Natural killer cell (primary cell): Measurements from ENCODE around the gene HK2. TPM values are rescaled to one million over a fixed set of nuclear protein-coding genes. Genes with fewer than 3 reads are reported as not detected.

Source experiments
- ATAC-seq, 3 donors: fragments of 150-1000 bp in 2 of 3; fragments of 200-7000 bp in 1 of 3; cut with Tn5 transposase; 1 replicate in 1 of 3; 2 replicates in 2 of 3; pipeline ENCODE4 v1.10.0; 2021; ENCODE audit warnings: mild to moderate bottlenecking in 2 of 3, moderate library complexity in 2 of 3
- DNase-seq, 2 donors: peaks; one replicate each; pipeline versions ENCODE4 v3.0.0 to v3.0.0-alpha.2; 2013 to 2021; ENCODE audit warnings: mixed read lengths in 1 of 2
- H3K27ac ChIP-seq: one replicate; pipeline ENCODE4 v1.5.1; 2013; ENCODE audit warnings: mild to moderate bottlenecking, low read length
- H3K27me3 ChIP-seq: one replicate; pipeline ENCODE4 v1.6.1; 2013; ENCODE audit warnings: low read length; ENCODE audit not compliant: control insufficient read depth, insufficient read depth
- H3K36me3 ChIP-seq: one replicate; pipeline ENCODE4 v1.6.1; 2013; ENCODE audit warnings: low read length; ENCODE audit not compliant: control insufficient read depth, insufficient read depth
- H3K4me1 ChIP-seq: one replicate; pipeline ENCODE4 v1.6.1; 2013; ENCODE audit warnings: low read length; ENCODE audit not compliant: control insufficient read depth, insufficient read depth
- H3K4me3 ChIP-seq: one replicate; pipeline ENCODE4 v1.5.1; 2013; ENCODE audit warnings: low read length
- H3K9me3 ChIP-seq: one replicate; pipeline ENCODE4 v1.6.1; 2013; ENCODE audit warnings: low read length; ENCODE audit not compliant: control insufficient read depth, insufficient read depth
- H3K27ac Mint-ChIP-seq, 2 donors: one replicate each; pipeline ENCODE4 v1.8.0; 2022; ENCODE audit warnings: mild to moderate bottlenecking in 2 of 2, mixed read lengths in 2 of 2, moderate library complexity in 1 of 2
- H3K27me3 Mint-ChIP-seq, 2 donors: one replicate each; pipeline ENCODE4 v1.8.0; 2022; ENCODE audit warnings: low read depth in 2 of 2, mixed read lengths in 2 of 2
- H3K36me3 Mint-ChIP-seq: one replicate; pipeline ENCODE4 v1.8.0; 2022; ENCODE audit warnings: mixed read lengths
- H3K4me1 Mint-ChIP-seq, 2 donors: one replicate each; pipeline ENCODE4 v1.8.0; 2022; ENCODE audit warnings: mixed read lengths in 2 of 2
- H3K4me3 Mint-ChIP-seq: one replicate; pipeline ENCODE4 v1.8.0; 2022; ENCODE audit warnings: mild to moderate bottlenecking, moderate library complexity, mixed read lengths
- H3K9me3 Mint-ChIP-seq, 2 donors: one replicate each; pipeline ENCODE4 v1.8.0; 2022; ENCODE audit warnings: mixed read lengths in 2 of 2
- WGBS: methylation state at CpG from one replicate; pipeline ENCODE4 v1.1.7; 2013; ENCODE audit warnings: missing lambda C conversion rate; ENCODE audit not compliant: insufficient coverage; 5-methylcytosine and 5-hydroxymethylcytosine counted together
- intact Hi-C: fragments of 100-400 bp; cut with micrococcal nuclease; formaldehyde crosslinking; loops from one replicate; pipeline ENCODE4 v1.14.2; 2022
- total RNA-seq, 4 donors: library from RNA; stranded (reverse); fragments of 120-200 nt in 1 of 4; gene quantifications; one replicate each; pipeline versions ENCODE4 v1.2.3 to v1.2.4, GENCODE V29; 2013 to 2022
- TF ChIP-seq, protein P1 (sequence below): fragments of 200-600 bp; IDR thresholded peaks from one replicate; pipeline ENCODE4 v1.8.0; 2022; ENCODE audit warnings: antibody characterized with exemption

The HK2 gene
- total RNA-seq, 3 donors from 2014 or later (not counting 1 experiment from before 2014, with no cell fraction given) = 1.6 to 9.4 (median 3.5) TPM

- Mint-ChIP-seq H3K4me1 (peaks cover 8 to 11% of the 10 kb centered on the region in 2 donors), H3K36me3 (no peaks in the 10 kb centered on the region), H3K27me3 (no peaks in the 10 kb centered on the region), H3K4me3 (no peak overlapping the region), H3K27ac (no peak overlapping the region), H3K9me3 (no peaks in the 10 kb centered on the region)
- no peak for ATAC-seq
- Histone ChIP-seq H3K4me3 (no peak overlapping the region), H3K36me3 (no peaks in the 10 kb centered on the region), H3K9me3 (no peaks in the 10 kb centered on the region), H3K4me1 (peaks cover 10% of the 10 kb centered on the region), H3K27ac (no peak overlapping the region), H3K27me3 (no peaks in the 10 kb centered on the region)
- TF ChIP-seq, protein P1, sequence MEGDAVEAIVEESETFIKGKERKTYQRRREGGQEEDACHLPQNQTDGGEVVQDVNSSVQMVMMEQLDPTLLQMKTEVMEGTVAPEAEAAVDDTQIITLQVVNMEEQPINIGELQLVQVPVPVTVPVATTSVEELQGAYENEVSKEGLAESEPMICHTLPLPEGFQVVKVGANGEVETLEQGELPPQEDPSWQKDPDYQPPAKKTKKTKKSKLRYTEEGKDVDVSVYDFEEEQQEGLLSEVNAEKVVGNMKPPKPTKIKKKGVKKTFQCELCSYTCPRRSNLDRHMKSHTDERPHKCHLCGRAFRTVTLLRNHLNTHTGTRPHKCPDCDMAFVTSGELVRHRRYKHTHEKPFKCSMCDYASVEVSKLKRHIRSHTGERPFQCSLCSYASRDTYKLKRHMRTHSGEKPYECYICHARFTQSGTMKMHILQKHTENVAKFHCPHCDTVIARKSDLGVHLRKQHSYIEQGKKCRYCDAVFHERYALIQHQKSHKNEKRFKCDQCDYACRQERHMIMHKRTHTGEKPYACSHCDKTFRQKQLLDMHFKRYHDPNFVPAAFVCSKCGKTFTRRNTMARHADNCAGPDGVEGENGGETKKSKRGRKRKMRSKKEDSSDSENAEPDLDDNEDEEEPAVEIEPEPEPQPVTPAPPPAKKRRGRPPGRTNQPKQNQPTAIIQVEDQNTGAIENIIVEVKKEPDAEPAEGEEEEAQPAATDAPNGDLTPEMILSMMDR = no peak
- 91% methylated on average over 5 of the region's 5 CpGs for WGBS
- no peak for DNase-seq
- intact Hi-C loops = no loop called here
Observed at GRCh38 chr2:74881176-74881575, 47.2 kb downstream of the HK2 start.

GRCh38 chr2:74881626-74882298 lies 47.8 kb downstream of the HK2 start:
- Histone ChIP-seq H3K4me3 (no peak overlapping the region), H3K36me3 (no peaks in the 10 kb centered on the region), H3K4me1 (peaks cover 12% of the 10 kb centered on the region), H3K27me3 (no peaks in the 10 kb centered on the region), H3K9me3 (no peaks in the 10 kb centered on the region), H3K27ac (no peak overlapping the region)
- peaks cover 8 to 11% of the 10 kb centered on the region in 2 donors for H3K4me1 Mint-ChIP-seq
- no peak overlapping the region for H3K27ac Mint-ChIP-seq
- TF ChIP-seq, protein P1 = no peak
- no peak for DNase-seq
- intact Hi-C loops = no loop called here
- no peaks in the 10 kb centered on the region for H3K9me3 Mint-ChIP-seq
- no peak overlapping the region for H3K4me3 Mint-ChIP-seq
- H3K36me3 Mint-ChIP-seq = no peaks in the 10 kb centered on the region
- WGBS = 95% methylated on average over 18 of the region's 19 CpGs
- ATAC-seq = no peak
- no peaks in the 10 kb centered on the region for H3K27me3 Mint-ChIP-seq

DNA sequence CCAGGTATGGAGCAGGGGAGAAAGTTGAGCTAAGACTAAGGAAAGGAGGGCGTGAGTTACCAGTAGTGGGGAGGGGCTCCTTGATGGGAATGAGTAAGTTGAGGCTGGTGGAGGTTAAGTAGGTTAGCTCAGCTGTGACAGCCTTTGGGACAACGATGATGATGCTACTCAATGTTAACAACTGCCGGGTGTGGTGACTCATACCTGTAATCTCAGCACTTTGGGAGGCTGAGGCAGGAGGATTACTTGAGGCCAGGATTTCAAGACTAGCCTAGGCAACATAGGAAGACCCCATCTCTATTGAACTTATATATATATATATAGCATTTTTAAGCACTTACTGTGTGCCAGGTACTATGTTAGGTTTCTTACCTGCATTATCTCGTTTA lies 48.4 kb downstream of the HK2 start:
- no peaks in the 10 kb centered on the region for H3K36me3 Mint-ChIP-seq
- TF ChIP-seq, protein P1 = no peak
- no peak overlapping the region for H3K27ac Mint-ChIP-seq
- Histone ChIP-seq H3K27ac (no peak overlapping the region), H3K4me3 (no peak overlapping the region), H3K27me3 (no peaks in the 10 kb centered on the region), H3K36me3 (no peaks in the 10 kb centered on the region), H3K4me1 (peaks cover 12% of the 10 kb centered on the region), H3K9me3 (no peaks in the 10 kb centered on the region)
- DNase-seq (no peak), ATAC-seq (no peak)
- intact Hi-C loops = no loop called here
- WGBS = 84% methylated on average over 3 of the region's 4 CpGs
- H3K4me1 Mint-ChIP-seq = peaks cover 8 to 11% of the 10 kb centered on the region in 2 donors
- H3K27me3 Mint-ChIP-seq = no peaks in the 10 kb centered on the region
- H3K4me3 Mint-ChIP-seq = no peak overlapping the region
- H3K9me3 Mint-ChIP-seq = no peaks in the 10 kb centered on the region

GRCh38 chr2:74883011-74883410 lies 49.1 kb downstream of the HK2 start:
- H3K9me3 ChIP-seq = no peaks in the 10 kb centered on the region
- Mint-ChIP-seq H3K27me3 (no peaks in the 10 kb centered on the region), H3K27ac (no peak overlapping the region), H3K4me3 (no peak overlapping the region), H3K9me3 (no peaks in the 10 kb centered on the region), H3K4me1 (peaks cover 8 to 11% of the 10 kb centered on the region in 2 donors), H3K36me3 (no peaks in the 10 kb centered on the region)
- TF ChIP-seq, protein P1 = no peak
- no peaks in the 10 kb centered on the region for H3K27me3 ChIP-seq
- 93% methylated on average over 6 of the region's 6 CpGs for WGBS
- H3K27ac ChIP-seq = no peak overlapping the region
- DNase-seq (no peak), ATAC-seq (no peak)
- H3K36me3 ChIP-seq = peaks cover under 1% of the 10 kb centered on the region
- H3K4me1 ChIP-seq = peaks cover 12% of the 10 kb centered on the region
- no peak overlapping the region for H3K4me3 ChIP-seq
- intact Hi-C loops = no loop called here
